Subcutaneous adipose tissue (tissue), 4 donors: Measurements from ENCODE around the gene CD300C. TPM values are rescaled to one million over a fixed set of nuclear protein-coding genes. Genes with fewer than 3 reads are reported as not detected.

ENCODE experiments used
- total RNA-seq, 4 donors: library from RNA; depleted of rRNA; stranded (reverse); fragments of >200 nt; gene quantifications; one replicate each; pipeline ENCODE4 v1.1.0, GENCODE V29; 2016
- TF ChIP-seq, protein P1 (sequence below): fragments of 450-650 bp; IDR thresholded peaks from one replicate; pipeline ENCODE4 v1.5.1; 2016; ENCODE audit warnings: low read depth, mild to moderate bottlenecking, control low read depth, antibody characterized with exemption, moderate library complexity

The CD300C gene
- total RNA-seq, 4 donors from 2014 or later = 0.65 to 4.0 (median 2.5) TPM

DNA sequence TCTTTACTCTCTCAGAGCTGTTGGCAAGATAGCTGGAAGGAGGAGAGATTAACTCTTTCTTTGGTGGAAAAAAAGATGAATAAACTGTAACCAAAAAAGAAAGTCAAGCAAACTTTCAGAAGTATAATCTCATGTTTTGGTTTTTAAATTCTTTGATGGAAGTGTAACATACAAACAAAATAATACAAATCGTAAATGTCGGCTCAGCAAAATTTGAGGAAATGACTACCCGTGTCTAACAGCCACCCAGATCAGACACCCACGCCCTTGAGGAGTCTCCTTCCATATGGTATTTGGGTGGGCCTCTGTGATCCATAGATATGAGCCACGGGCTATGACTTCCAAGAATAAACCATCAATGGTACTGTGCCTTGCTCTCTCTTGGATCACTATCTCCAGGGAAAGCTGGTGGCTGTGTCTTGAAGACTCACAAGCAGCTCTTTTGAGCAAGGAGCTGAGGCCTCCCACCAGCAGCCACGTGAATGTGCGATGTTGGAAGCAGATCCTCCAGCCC, 9.6 kb upstream of the CD300C start:
- TF ChIP-seq, protein P1, sequence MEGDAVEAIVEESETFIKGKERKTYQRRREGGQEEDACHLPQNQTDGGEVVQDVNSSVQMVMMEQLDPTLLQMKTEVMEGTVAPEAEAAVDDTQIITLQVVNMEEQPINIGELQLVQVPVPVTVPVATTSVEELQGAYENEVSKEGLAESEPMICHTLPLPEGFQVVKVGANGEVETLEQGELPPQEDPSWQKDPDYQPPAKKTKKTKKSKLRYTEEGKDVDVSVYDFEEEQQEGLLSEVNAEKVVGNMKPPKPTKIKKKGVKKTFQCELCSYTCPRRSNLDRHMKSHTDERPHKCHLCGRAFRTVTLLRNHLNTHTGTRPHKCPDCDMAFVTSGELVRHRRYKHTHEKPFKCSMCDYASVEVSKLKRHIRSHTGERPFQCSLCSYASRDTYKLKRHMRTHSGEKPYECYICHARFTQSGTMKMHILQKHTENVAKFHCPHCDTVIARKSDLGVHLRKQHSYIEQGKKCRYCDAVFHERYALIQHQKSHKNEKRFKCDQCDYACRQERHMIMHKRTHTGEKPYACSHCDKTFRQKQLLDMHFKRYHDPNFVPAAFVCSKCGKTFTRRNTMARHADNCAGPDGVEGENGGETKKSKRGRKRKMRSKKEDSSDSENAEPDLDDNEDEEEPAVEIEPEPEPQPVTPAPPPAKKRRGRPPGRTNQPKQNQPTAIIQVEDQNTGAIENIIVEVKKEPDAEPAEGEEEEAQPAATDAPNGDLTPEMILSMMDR = no peak

DNA sequence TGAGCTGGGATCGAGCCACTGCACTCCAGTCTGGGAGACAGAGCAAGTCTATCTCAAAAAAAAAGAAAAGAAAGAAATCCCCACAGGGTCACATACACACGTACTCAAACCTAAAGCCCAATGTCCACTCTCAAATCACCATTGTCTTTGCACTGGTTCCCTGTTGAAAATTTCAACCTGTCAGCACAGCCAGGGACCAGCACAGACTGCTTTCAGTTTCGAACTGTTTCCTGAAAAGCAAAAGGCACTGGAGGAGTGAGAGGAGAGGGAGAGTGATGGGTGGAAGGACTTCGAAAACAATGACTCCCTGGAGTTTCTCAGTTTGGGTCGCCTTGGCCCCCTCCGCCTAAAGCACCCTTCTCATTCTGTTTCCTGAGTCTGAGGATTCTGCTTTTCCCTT, 9.0 kb upstream of the CD300C start:
- TF ChIP-seq, protein P1 = no peak

DNA sequence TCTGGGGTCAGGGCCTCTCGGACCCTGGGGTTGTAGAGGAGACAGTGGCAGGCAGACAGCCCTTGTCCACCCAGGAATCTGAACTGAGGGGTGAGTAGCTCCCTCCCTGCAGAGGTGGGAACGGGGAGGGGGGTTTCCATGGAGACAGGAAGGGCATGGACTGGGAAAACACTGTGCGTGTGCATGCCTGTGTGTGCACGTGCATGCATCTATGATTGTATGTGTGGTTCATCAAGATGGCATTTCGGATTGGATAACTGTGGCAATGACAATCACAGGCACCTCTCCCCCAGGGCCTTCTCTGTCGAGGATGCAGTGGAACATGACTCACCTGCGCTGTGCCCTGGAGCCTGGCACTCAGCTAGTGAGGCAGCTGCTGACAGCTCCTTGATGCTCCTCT, 6.1 kb upstream of the CD300C start:
- TF ChIP-seq, protein P1 = no peak

DNA sequence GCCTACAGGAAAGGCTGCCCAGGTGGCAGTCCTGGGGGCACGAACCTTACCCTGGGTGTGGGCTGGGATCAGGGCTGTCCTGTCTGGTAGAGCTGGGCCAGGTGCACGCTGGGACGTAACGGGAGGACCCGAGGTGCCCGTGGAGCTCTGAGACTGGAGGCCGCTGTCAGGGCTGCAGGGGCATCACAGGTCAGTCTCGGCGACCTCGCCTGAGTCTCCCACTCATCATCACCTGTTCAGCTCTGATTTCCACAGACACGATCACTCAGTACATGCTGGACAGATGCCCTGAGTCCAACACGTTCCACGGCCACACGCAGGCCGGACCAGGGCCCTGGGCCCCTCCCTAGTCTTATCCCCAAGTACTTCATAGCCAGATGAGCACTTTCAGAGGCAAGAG, 4.7 kb upstream of the CD300C start:
- TF ChIP-seq, protein P1 = no peak

DNA sequence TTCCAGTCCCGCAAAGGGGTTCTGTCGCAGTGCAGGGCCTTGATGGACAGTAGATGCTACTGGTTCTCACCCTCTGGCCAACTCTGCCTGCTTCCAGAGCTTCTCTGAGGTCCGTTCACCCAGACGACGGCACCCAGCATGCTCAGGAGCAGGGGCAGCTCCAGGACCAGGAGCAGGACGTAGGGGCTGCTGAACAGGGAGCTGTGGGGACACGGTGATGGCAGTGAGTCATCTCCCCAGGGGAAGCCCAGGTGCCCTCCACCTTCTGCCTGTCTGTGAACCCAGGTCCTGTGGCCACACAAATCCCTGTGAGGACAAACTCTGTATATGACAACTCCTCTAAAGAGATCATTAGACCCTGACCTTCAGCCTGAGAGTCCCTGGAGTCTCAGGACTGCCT, 3.4 kb upstream of the CD300C start:
- TF ChIP-seq, protein P1 = no peak

DNA sequence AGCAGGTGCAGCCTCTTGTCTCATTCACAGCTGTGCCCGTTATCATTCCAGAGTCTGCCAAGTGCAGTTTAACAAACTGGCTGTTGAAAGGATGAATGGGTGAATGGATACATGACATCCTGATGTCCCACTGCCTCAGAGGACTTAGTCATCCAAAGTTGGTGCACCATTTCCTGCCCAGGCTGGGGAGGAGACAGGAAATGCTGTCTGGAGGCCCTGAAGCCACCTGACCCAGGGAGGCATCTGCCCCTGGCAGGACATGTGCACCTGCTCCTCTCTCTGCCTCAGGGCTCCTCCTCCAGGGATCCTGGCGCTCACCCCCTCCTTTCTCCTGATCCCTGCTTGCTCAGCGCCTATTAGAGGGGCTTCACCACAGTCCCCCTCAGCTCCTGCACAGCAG, 1.8 kb upstream of the CD300C start:
- TF ChIP-seq, protein P1 = no peak

DNA sequence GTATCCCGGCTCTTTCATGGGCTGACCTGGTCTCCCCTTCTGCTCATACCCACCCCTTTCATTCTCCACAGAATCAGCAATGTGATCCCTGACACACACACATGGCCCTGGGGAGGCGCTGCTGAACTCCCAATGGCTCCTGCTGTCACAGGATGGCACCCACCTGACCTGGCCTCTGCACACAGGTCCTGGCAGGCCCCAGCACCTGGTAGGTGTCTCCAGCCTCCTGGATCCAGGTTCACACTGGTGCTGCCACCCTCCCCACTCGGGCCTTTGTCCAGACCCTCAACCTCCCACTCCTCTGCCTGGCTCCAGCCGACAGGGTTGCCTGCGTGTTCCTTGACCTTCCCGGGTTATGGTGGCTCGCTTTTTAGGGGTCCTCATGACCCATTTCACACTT, 1.3 kb upstream of the CD300C start:
- TF ChIP-seq, protein P1 = no peak

DNA sequence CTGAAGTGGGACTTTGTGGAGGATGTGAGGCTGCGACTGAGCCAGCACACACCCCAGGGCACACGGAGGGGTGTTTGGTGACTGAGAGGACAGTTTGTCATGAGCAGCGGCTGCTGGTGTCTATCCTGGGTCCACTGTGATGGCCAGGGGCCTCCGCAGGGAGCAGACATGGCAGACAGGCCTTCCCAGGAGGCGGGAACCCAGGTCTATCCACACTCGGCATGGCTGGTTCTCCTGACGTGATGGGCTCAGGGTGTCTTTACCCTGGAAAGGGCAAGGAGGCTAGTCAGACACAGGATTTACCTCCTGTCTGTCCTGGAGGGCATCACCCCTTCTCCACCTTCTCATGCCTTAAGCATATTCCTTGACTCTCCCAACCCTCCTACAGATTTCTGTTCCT, 671 bp upstream of the CD300C start:
- TF ChIP-seq, protein P1 = no peak
